HEK293 (cell line): Measurements from ENCODE around the gene NEMP1.
"Not testable (repeated sequence)": the region's sequence is repeated elsewhere in the genome, so short reads cannot be mapped to it uniquely, and the experiment has no call there.

ENCODE experiments used
- CTCF ChIA-PET: fragments of 350-600 bp; formaldehyde crosslinking; extraction: SDS; loops from one replicate; lab custom pipeline; 2021; ENCODE audit warnings: antibody characterized with exemption; lab: Yijun Ruan, JAX
- POLR2A ChIA-PET: fragments of 300-600 bp; formaldehyde crosslinking; extraction: SDS; loops from one replicate; lab custom pipeline; 2020; ENCODE audit warnings: antibody characterized with exemption, inconsistent platforms; lab: Yijun Ruan, JAX
- H3K27ac ChIP-seq: fragments of 200-500 bp; sonication (Bioruptor generic); 2 replicates; pipeline ENCODE4 v1.5.1; 2014; ENCODE audit warnings: low read depth, low read length, control low read depth, inconsistent platforms; ENCODE audit errors: extremely low read depth
- H3K36me3 ChIP-seq, 2 experiments: fragments of 200-500 bp in 1 of 2; sonication (Bioruptor generic) in 1 of 2; 1 replicate in 1 of 2; 2 replicates in 1 of 2; pipeline ENCODE4 v1.5.1; 2014 to 2017; ENCODE audit warnings: inconsistent platforms in 2 of 2, low read length in 2 of 2; ENCODE audit not compliant: control insufficient read depth in 2 of 2, insufficient read depth in 1 of 2
- H3K4me1 ChIP-seq: fragments of 200-500 bp; sonication (Bioruptor generic); 2 replicates; pipeline ENCODE4 v1.5.1; 2014; ENCODE audit warnings: mild to moderate bottlenecking, low read length, inconsistent platforms; ENCODE audit not compliant: control insufficient read depth, insufficient read depth
- H3K4me3 ChIP-seq: 2 replicates; pipeline ENCODE4 v1.5.1; 2011; ENCODE audit warnings: low read depth, mild to moderate bottlenecking, control low read depth, low read length, moderate library complexity
- H3K9me3 ChIP-seq: fragments of 200-500 bp; sonication (Bioruptor generic); 2 replicates; pipeline ENCODE4 v1.5.1; 2014; ENCODE audit warnings: low read depth, low read length, inconsistent platforms; ENCODE audit not compliant: control insufficient read depth, insufficient read depth
- BCL11B ChIP-seq: fragments of 450-650 bp; formaldehyde crosslinking; IDR thresholded peaks from 2 replicates; pipeline ENCODE4 v1.5.1; 2016; ENCODE audit warnings: low read depth, missing biosample characterization, missing genetic modification characterization
- EGR2 ChIP-seq: fragments of 450-650 bp; formaldehyde crosslinking; IDR thresholded peaks from 2 replicates; pipeline ENCODE4 v1.5.1; 2016; ENCODE audit warnings: low read depth, missing biosample characterization, missing genetic modification characterization
- FEZF1 ChIP-seq: fragments of 450-650 bp; formaldehyde crosslinking; IDR thresholded peaks from 2 replicates; pipeline ENCODE4 v1.5.1; 2016; ENCODE audit warnings: missing biosample characterization, missing genetic modification characterization
- OVOL3 ChIP-seq: fragments of 450-650 bp; formaldehyde crosslinking; IDR thresholded peaks from 2 replicates; pipeline ENCODE4 v1.5.1; 2016; ENCODE audit warnings: missing biosample characterization, missing genetic modification characterization
- ZNF114 ChIP-seq: fragments of 450-650 bp; formaldehyde crosslinking; IDR thresholded peaks from 2 replicates; pipeline ENCODE4 v1.5.0; 2017; ENCODE audit warnings: missing biosample characterization, missing genetic modification characterization
- ZNF132 ChIP-seq: fragments of 450-650 bp; formaldehyde crosslinking; IDR thresholded peaks from 2 replicates; pipeline ENCODE4 v1.5.1; 2017; ENCODE audit warnings: missing biosample characterization, missing genetic modification characterization, borderline replicate concordance
- ZNF146 ChIP-seq: fragments of 450-650 bp; formaldehyde crosslinking; IDR thresholded peaks from 2 replicates; pipeline ENCODE4 v1.5.1; 2016; ENCODE audit warnings: missing biosample characterization, missing genetic modification characterization
- ZNF280C ChIP-seq: fragments of 450-650 bp; formaldehyde crosslinking; IDR thresholded peaks from 2 replicates; pipeline ENCODE4 v1.5.1; 2016; ENCODE audit warnings: missing biosample characterization, missing genetic modification characterization
- ZNF37A ChIP-seq: fragments of 450-650 bp; IDR thresholded peaks from 2 replicates; pipeline ENCODE4 v1.5.1; 2018; ENCODE audit warnings: missing biosample characterization, missing genetic modification characterization
- ZNF423 ChIP-seq: fragments of 450-650 bp; formaldehyde crosslinking; IDR thresholded peaks from 2 replicates; pipeline ENCODE4 v1.5.1; 2016; ENCODE audit warnings: missing biosample characterization, missing genetic modification characterization
- ZNF48 ChIP-seq: fragments of 450-650 bp; formaldehyde crosslinking; IDR thresholded peaks from 2 replicates; pipeline ENCODE4 v1.5.1; 2016; ENCODE audit warnings: missing biosample characterization, missing genetic modification characterization
- ZNF518A ChIP-seq: fragments of 450-650 bp; formaldehyde crosslinking; conservative IDR thresholded peaks from 2 replicates; pipeline ENCODE4 v1.5.1; 2016; ENCODE audit warnings: low read depth, missing biosample characterization, missing genetic modification characterization
- ZNF561 ChIP-seq: fragments of 450-650 bp; IDR thresholded peaks from 2 replicates; pipeline ENCODE4 v1.5.1; 2018; ENCODE audit warnings: missing biosample characterization, missing genetic modification characterization, borderline replicate concordance
- ZNF792 ChIP-seq: fragments of 450-650 bp; formaldehyde crosslinking; IDR thresholded peaks from 2 replicates; pipeline ENCODE4 v1.5.1; 2016; ENCODE audit warnings: missing biosample characterization, missing genetic modification characterization
- ZNF837 ChIP-seq: fragments of 450-650 bp; formaldehyde crosslinking; IDR thresholded peaks from 2 replicates; pipeline ENCODE4 v1.5.1; 2016; ENCODE audit warnings: missing biosample characterization, missing genetic modification characterization
- TF ChIP-seq, protein P1 (sequence below): fragments of 450-650 bp; formaldehyde crosslinking; IDR thresholded peaks from 2 replicates; pipeline ENCODE4 v1.5.1; 2016; ENCODE audit warnings: missing biosample characterization, missing genetic modification characterization, borderline replicate concordance
- TF ChIP-seq, protein P2 (sequence below): fragments of 450-650 bp; formaldehyde crosslinking; IDR thresholded peaks from 2 replicates; pipeline ENCODE4 v1.5.1; 2016; ENCODE audit warnings: missing biosample characterization, missing genetic modification characterization

The NEMP1 gene

GRCh38 chr12:57055824-57056223 lies 22.8 kb downstream of the NEMP1 start (continued):
- TF ChIP-seq ZNF518A (tag by site-specific recombination) (no peak), EGR2 (tag by site-specific recombination) (no peak), ZNF37A (no peak), ZNF561 (tag by site-specific recombination) (no peak), ZNF792 (tag by site-specific recombination) (no peak), ZNF48 (tag by site-specific recombination) (no peak)
- TF ChIP-seq, protein P1, sequence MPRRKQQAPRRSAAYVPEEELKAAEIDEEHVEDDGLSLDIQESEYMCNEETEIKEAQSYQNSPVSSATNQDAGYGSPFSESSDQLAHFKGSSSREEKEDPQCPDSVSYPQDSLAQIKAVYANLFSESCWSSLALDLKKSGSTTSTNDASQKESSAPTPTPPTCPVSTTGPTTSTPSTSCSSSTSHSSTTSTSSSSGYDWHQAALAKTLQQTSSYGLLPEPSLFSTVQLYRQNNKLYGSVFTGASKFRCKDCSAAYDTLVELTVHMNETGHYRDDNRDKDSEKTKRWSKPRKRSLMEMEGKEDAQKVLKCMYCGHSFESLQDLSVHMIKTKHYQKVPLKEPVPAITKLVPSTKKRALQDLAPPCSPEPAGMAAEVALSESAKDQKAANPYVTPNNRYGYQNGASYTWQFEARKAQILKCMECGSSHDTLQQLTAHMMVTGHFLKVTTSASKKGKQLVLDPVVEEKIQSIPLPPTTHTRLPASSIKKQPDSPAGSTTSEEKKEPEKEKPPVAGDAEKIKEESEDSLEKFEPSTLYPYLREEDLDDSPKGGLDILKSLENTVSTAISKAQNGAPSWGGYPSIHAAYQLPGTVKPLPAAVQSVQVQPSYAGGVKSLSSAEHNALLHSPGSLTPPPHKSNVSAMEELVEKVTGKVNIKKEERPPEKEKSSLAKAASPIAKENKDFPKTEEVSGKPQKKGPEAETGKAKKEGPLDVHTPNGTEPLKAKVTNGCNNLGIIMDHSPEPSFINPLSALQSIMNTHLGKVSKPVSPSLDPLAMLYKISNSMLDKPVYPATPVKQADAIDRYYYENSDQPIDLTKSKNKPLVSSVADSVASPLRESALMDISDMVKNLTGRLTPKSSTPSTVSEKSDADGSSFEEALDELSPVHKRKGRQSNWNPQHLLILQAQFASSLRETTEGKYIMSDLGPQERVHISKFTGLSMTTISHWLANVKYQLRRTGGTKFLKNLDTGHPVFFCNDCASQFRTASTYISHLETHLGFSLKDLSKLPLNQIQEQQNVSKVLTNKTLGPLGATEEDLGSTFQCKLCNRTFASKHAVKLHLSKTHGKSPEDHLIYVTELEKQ: no peak

DNA sequence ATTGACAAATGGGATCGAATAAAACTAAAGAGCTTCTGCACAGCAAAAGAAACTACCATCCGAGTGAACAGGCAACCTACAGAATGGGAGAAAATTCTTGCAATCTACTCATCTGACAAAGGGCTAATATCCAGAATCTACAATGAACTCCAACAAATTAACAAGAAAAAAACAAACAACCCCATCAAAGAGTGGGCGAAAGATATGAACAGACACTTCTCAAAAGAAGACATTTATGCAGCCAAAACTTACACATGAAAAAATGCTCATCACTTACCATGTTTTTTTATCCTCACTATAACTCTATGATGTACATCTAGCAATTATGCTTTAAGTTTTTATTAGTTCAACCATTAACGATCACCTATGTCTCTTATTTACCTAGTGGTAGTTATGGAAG lies 24.7 kb downstream of the NEMP1 start:
- H3K27ac ChIP-seq, H3K9me3 ChIP-seq, CTCF ChIA-PET, H3K4me3 ChIP-seq, H3K4me1 ChIP-seq, POLR2A ChIA-PET: not testable (repeated sequence)
- H3K36me3 ChIP-seq: peaks cover 16 to 33% of the 10 kb centered on the region in 2 experiments

DNA sequence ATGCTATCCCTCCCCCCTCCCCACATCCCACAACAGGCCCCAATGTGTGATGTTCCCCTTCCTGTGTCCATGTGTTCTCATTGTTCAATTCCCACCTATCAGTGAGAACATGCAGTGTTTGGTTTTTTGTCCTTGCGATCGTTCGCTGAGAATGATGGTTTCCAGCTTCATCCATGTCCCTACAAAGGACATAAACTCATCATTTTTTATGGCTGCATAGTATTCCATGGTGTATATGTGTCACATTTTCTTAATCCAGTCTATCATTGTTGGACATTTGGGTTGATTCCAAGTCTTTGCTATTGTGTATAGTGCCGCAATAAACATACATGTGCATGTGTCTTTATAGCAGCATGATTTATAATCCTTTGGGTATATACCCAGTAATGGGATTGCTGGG lies 25.4 kb downstream of the NEMP1 start:
- H3K4me3 ChIP-seq, H3K4me1 ChIP-seq, H3K9me3 ChIP-seq, H3K27ac ChIP-seq: not testable (repeated sequence)
- ChIA-PET CTCF (interaction anchor here (0.9 to 1.2 kb wide), 2 partner anchors 10 to 133 kb away, joined by 3 to 7 read pairs; no protein-coding TSS in a partner anchor), POLR2A (interaction anchor here (2.0 kb wide), 1 partner anchor 59 kb away, joined by 8 read pairs; no protein-coding TSS in a partner anchor)
- peaks cover 11 to 25% of the 10 kb centered on the region in 2 experiments for H3K36me3 ChIP-seq
- TF ChIP-seq, protein P2, sequence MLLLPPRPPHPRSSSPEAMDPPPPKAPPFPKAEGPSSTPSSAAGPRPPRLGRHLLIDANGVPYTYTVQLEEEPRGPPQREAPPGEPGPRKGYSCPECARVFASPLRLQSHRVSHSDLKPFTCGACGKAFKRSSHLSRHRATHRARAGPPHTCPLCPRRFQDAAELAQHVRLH (tag by site-specific recombination): 0 out of 2 replicates have a peak, but pooled peaks have one; percentile 56
- peak; percentile 100 for TF ChIP-seq ZNF146

DNA sequence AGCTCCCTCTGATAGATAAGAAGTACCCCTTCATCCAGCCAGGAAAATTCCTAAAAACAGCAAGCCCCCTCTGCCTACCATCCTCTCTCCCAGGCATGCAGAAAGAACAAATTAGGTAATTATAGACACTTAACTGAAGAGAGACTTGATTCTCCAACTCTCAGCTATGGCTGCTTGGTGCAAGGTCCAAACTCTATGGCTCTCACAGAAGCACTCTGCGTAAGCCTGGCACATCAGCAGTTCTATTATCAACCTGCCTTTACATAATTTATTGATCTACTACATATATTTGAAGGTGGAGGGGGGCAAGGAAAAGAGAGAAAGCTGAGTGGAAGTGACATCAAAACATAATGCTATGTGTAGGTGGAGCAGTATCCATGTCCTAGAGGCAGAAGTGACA lies 27.6 kb downstream of the NEMP1 start:
- peaks cover under 1 to 4% of the 10 kb centered on the region in 2 experiments; a peak in 2 of 3 replicates for H3K36me3 ChIP-seq
- H3K4me3 ChIP-seq: no peak overlapping the region
- CTCF ChIA-PET: interaction anchor here (0.6 to 4.3 kb wide), 10 partner anchors 9 to 318 kb away, joined by 3 to 15 read pairs (median 4); partner anchors contain the start of gene STAT6
- H3K9me3 ChIP-seq: no peaks in the 10 kb centered on the region
- POLR2A ChIA-PET: interaction anchor here (1.0 to 2.0 kb wide), 2 partner anchors 37 to 61 kb away, joined by 7 to 8 read pairs; no protein-coding TSS in a partner anchor
- H3K27ac ChIP-seq: no peak overlapping the region
- H3K4me1 ChIP-seq: no peaks in the 10 kb centered on the region
- TF ChIP-seq ZNF114 (tag by site-specific recombination) (no peak), OVOL3 (tag by site-specific recombination) (no peak), ZNF423 (tag by site-specific recombination) (no peak), ZNF280C (no peak), ZNF132 (no peak), BCL11B (tag by site-specific recombination) (no peak), ZNF837 (tag by site-specific recombination) (no peak), FEZF1 (tag by site-specific recombination) (no peak)
- TF ChIP-seq, protein P2 (tag by site-specific recombination): no peak
